Spinal cord (tissue), 10 donors: Measurements from ENCODE around the gene RNF135. TPM values are rescaled to one million over a fixed set of nuclear protein-coding genes. Genes with fewer than 3 reads are reported as not detected.
"Not testable (repeated sequence)": the region's sequence is repeated elsewhere in the genome, so short reads cannot be mapped to it uniquely, and the experiment has no call there.

Experiments used
- DNase-seq, 6 donors: peaks; one replicate each; pipeline versions ENCODE4 v3.0.0 to v3.0.0-alpha.2; 2013 to 2015; ENCODE audit warnings: low spot score in 6 of 6, low read depth in 4 of 6
- H3K27ac ChIP-seq: one replicate; pipeline ENCODE4 v1.5.1; 2013; ENCODE audit warnings: low read depth, low read length, control low read depth
- H3K27me3 ChIP-seq: one replicate; pipeline ENCODE4 v1.6.1; 2013; ENCODE audit warnings: low read length; ENCODE audit not compliant: control insufficient read depth, insufficient read depth
- H3K36me3 ChIP-seq: one replicate; pipeline ENCODE4 v1.6.1; 2013; ENCODE audit warnings: low read length; ENCODE audit not compliant: control insufficient read depth, insufficient read depth
- H3K4me1 ChIP-seq: one replicate; pipeline ENCODE4 v1.6.1; 2013; ENCODE audit warnings: low read length; ENCODE audit not compliant: control insufficient read depth, insufficient read depth
- H3K4me3 ChIP-seq: one replicate; pipeline ENCODE4 v1.5.1; 2013; ENCODE audit warnings: low read depth, low read length, control low read depth
- H3K9me3 ChIP-seq: one replicate; pipeline ENCODE4 v1.6.1; 2013; ENCODE audit warnings: low read length; ENCODE audit not compliant: control insufficient read depth, insufficient read depth
- WGBS: methylation state at CpG from one replicate; pipeline ENCODE4 v1.1.5; 2013; ENCODE audit warnings: missing lambda C conversion rate; ENCODE audit not compliant: insufficient coverage; 5-methylcytosine and 5-hydroxymethylcytosine counted together
- polyA plus RNA-seq, 2 donors: library from polyadenylated mRNA; unstranded; fragments of 120-200 nt; gene quantifications; one replicate each; pipeline ENCODE4 v1.2.1, GENCODE V29; 2013; ENCODE audit not compliant: insufficient read length in 2 of 2
- total RNA-seq, 2 donors: library from RNA; depleted of rRNA in 1 of 2; stranded (reverse); fragments of 120-200 nt in 1 of 2; fragments of >200 nt in 1 of 2; gene quantifications; one replicate each; pipeline versions ENCODE4 v1.2.3 to v1.2.4, GENCODE V29; 2013 to 2014
- donor health status: healthy.

The RNF135 gene
- total and polyA plus RNA-seq, 4 donors: 6.6 to 15.6 (median 9.1) TPM

DNA sequence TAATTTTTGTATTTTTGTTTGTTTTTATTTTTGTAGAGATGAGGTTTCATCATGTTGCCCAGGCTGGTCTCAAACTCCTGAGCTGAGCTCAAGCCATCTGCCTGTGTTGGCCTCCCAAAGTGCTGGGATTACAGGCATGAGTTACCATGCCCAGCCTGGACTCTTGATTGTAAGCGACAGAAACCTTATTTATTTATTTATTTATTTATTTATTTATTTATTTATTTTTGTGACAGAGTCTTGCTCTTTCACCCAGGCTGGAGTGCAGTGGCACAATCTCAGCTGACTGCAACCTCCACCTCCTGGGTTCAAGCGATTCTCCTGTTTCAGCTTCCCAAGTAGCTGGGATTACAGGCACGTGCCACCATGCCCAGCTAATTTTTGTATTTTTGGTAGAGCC is 41.0 kb upstream of the RNF135 start:
- whole genome bisulfite sequencing: 95% methylated on average over 2 of the region's 3 CpGs
- H3K27me3 ChIP-seq, DNase-seq, H3K27ac ChIP-seq, H3K9me3 ChIP-seq, H3K4me1 ChIP-seq, H3K36me3 ChIP-seq, H3K4me3 ChIP-seq: not testable (repeated sequence)

DNA sequence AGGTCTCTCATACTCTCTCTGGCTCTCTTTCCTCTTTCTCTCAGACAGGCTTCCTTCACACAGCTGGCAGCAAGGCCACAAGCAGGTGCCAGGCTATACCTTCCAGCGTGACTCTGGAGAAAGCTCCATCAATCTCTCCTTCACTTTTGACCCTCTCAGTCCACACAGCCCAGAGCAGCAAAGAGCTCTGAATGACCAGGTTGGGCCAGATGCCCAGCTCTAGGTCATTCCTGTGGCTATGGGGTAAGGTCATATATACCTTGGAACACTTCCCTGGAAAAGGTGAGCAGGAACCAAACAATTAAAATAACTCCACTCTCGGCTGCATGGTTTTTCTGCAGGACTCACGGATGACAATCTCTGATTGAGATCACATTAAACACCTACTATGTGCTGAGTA is 40.3 kb upstream of the RNF135 start:
- no peak overlapping the region for H3K27ac ChIP-seq
- WGBS: 86% methylated on average over 1 of the region's 3 CpGs
- DNase-seq: no peak

DNA sequence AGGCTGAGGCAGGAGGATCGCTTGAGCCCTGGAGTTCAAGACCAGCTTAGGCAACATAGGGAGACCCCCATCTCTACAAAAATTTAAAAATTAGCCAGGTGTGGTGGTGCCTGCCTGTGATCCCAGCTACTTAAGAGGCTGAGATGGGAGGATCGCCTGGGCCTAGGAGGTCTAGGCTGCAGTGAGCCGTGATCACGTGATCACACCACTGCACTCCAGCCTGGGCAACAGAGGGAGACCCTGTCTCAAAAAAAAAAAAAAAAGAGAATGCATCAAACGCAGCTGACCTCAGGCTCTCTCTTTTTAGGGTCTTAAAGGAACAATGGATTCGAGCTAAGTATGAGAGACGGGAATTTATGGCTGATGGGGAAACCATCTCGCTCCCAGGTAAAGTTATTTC is 39.3 kb upstream of the RNF135 start:
- H3K4me1 ChIP-seq, DNase-seq, H3K4me3 ChIP-seq, H3K27ac ChIP-seq, H3K27me3 ChIP-seq, H3K9me3 ChIP-seq, H3K36me3 ChIP-seq: not testable (repeated sequence)
- WGBS: 89% methylated on average over 7 of the region's 8 CpGs

More for the DNA sequence above, 40.3 kb upstream of the RNF135 start:
- Histone ChIP-seq H3K4me1 (no peaks in the 10 kb centered on the region), H3K9me3 (no peaks in the 10 kb centered on the region), H3K36me3 (no peaks in the 10 kb centered on the region), H3K27me3 (peaks cover 4% of the 10 kb centered on the region), H3K4me3 (no peak overlapping the region)

DNA sequence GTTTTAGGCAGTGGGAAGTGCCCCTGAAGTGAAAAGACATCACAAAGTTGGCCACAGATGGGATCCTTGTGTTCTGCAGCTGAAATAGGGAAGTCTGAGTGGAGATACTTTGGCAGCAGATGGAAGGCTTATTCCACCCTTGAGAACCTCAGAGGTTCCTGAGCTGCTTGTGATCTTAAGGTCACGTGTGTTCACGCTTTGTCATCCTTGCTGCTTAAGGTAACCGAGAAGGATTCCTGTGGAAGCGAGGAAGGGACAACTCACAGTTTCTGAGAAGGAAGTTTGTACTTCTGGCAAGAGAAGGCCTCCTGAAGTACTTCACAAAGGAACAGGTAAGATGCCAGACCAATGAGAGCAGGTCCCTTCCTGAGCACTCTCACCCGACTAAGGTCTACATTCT is 36.9 kb upstream of the RNF135 start:
- H3K4me3 ChIP-seq: no peak overlapping the region
- H3K27me3 ChIP-seq: peaks cover 2% of the 10 kb centered on the region
- no peaks in the 10 kb centered on the region for H3K36me3 ChIP-seq
- 95% methylated on average over 5 of the region's 5 CpGs for WGBS
- no peak overlapping the region for H3K27ac ChIP-seq
- DNase-seq: no peak
- H3K9me3 ChIP-seq: no peaks in the 10 kb centered on the region
- H3K4me1 ChIP-seq: no peaks in the 10 kb centered on the region

DNA sequence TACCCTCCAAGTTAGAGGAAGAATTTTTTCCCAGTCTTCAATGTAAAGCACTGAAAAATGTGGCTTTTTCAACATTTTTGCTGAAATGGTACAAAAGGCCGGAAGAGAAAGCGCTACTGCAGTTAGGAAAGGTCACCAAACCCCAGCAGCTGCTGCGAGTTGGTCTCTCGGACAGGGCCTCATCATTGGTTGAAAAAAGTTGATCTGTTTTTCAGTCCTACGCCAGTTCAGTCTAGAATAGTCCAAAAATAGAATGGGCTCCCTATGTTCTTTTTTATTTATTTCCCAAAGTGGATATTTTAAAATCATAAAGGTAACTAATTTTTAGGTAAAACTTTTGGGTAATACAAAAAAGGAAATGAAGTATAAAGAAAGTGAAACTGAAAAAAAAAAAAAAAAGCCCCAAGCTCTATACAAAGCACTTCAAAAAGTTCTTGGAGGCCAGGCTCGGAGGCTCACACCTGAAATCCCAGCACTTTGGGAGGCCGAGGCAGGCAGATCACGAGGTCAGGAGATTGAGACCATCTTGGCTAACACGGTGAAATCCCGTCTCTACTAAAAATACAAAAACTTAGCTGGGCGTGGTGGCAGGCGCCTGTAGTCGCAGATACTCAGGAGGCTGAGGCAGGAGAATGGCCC is 31.7 kb upstream of the RNF135 start:
- Histone ChIP-seq H3K4me1 (no peaks in the 10 kb centered on the region), H3K9me3 (no peaks in the 10 kb centered on the region), H3K27me3 (no peaks in the 10 kb centered on the region), H3K36me3 (no peaks in the 10 kb centered on the region), H3K27ac (no peak overlapping the region), H3K4me3 (no peak overlapping the region)
- DNase-seq: no peak
- 96% methylated on average over 5 of the region's 13 CpGs for WGBS

DNA sequence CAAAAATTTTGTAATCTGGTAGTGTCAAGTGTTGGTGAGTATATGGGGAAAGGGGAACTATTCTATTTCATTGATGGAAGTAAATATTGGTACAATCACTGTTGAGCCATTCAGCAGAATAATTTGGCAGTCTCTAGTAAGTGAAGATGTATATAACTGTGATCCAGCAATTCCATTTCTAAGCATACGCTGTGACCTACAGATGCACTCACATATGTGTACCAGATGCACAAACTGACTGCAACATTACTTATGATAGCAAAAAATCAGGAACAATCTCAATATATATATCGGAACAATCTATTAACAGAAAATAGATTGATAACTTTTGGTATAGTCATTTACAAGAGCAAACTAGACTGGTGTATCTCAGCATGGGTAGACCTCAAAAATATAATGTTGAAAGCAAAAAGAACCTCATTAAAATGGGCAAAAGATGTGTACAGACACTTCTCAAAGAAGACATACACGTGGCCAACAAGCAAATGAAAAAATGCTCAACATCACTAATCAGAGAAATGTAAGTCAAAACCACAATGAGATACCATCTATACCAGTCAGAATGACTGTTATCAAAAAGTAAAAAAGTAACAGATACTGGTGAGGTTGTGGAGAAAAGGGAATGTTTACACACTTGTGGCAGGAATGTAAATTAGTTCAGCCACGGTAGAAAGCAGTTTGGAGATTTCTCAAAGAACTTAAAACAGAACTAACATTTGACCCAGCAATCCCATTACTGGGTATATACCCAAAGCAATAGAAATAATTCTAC is 28.3 kb upstream of the RNF135 start:
- H3K36me3 ChIP-seq: no peaks in the 10 kb centered on the region
- DNase-seq: no peak
- no peaks in the 10 kb centered on the region for H3K9me3 ChIP-seq

DNA sequence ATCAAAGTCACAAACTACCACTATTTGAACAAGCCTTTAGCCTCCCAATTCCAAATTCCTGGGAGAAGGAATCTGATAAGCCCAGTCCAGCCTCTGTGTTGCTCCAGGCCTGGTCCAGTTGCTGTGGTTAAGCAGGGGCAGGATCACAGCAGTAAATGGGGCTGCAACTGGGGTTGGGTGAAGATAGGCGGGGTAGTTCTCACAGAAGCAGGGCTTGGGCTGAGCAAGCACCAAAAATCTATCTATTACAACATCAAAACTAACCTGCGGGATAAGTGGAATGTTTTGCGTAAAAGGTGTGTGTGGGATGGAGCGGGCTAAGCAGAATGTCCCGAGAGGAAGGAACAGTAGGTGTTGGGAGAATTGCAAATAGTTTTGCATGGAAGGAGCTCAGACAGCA is 23.0 kb upstream of the RNF135 start:
- no peak for DNase-seq
- no peaks in the 10 kb centered on the region for H3K36me3 ChIP-seq
- no peak overlapping the region for H3K4me3 ChIP-seq
- H3K4me1 ChIP-seq: no peaks in the 10 kb centered on the region
- no peaks in the 10 kb centered on the region for H3K27me3 ChIP-seq
- 100% methylated on average over 2 of the region's 5 CpGs for WGBS
- H3K9me3 ChIP-seq: no peaks in the 10 kb centered on the region
- H3K27ac ChIP-seq: no peak overlapping the region

More for the DNA sequence above, 28.3 kb upstream of the RNF135 start:
- Histone ChIP-seq H3K27ac (no peak overlapping the region), H3K4me1 (no peaks in the 10 kb centered on the region), H3K27me3 (no peaks in the 10 kb centered on the region), H3K4me3 (no peak overlapping the region)
- no CpG with 5 or more reads among the region's 4 CpGs for WGBS

DNA sequence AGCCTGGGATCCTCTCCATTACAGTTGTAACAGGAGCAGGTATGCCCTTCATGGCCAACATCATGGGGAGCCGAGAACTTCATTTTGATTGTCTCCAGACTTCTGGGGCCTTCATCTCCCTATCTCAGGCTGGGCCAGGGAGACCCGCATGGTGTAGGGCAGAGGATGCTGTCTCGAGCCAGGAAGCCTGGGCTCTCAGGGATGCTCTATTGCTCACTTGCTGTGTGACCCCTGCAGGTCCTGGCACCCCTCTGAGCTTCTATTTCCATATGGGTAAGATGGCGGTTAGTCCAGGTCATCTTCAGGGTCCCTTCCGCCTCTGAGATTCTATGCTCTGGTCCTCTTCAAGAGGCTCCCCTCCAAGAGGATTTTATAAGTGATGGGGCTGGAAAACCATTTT is 20.6 kb upstream of the RNF135 start:
- no peak overlapping the region for H3K4me3 ChIP-seq
- 97% methylated on average over 3 of the region's 5 CpGs for whole genome bisulfite sequencing
- H3K9me3 ChIP-seq: no peaks in the 10 kb centered on the region
- no peaks in the 10 kb centered on the region for H3K4me1 ChIP-seq
- H3K27ac ChIP-seq: peak overlapping the region; percentile 25
- no peaks in the 10 kb centered on the region for H3K27me3 ChIP-seq
- no peaks in the 10 kb centered on the region for H3K36me3 ChIP-seq
- DNase-seq: no peak

DNA sequence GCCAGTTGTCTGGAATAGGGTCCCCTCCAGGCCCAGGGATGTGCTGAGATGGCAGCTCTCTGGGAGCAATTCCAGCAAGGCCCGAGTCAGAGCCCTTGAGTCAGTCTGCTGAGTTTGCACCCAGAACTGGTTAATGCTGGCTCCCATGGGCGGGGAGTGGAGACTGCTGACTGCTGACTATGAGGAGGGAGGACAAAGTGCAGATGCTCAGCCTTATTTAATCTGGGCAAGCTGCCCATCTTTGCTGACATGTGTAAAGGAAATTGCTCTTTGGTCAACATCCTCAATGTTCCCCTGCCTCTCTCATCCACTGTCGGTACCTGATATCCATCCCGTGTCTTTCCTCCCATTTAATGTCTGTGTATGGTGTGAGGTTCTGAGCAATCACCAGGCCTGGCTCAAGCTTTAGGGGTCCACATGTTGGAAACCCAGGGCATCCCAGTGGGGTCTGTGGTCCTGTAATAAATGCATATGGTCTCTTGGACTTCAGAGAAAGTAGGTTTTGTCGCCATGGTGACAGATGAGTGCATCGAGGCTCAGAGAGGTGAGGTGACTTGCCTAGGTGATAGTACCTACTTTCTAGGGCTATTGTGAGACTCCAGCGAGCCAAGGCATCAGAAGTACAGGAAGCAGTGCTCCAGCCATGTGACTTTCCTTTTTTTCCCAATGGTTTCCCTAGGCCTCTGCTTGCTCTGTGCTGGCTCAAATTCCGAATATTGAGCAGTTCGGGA is 20.0 kb upstream of the RNF135 start:
- Histone ChIP-seq H3K9me3 (no peaks in the 10 kb centered on the region), H3K27ac (peak overlapping the region; percentile 29), H3K36me3 (no peaks in the 10 kb centered on the region), H3K4me1 (no peaks in the 10 kb centered on the region), H3K27me3 (no peaks in the 10 kb centered on the region), H3K4me3 (no peak overlapping the region)
- 78% methylated on average over 3 of the region's 9 CpGs for WGBS
- DNase-seq: peak in 2 of 6 donors; percentile 39 to 52
